ENCODE data around the gene ANKS1A.

ANKS1A gene

DNA sequence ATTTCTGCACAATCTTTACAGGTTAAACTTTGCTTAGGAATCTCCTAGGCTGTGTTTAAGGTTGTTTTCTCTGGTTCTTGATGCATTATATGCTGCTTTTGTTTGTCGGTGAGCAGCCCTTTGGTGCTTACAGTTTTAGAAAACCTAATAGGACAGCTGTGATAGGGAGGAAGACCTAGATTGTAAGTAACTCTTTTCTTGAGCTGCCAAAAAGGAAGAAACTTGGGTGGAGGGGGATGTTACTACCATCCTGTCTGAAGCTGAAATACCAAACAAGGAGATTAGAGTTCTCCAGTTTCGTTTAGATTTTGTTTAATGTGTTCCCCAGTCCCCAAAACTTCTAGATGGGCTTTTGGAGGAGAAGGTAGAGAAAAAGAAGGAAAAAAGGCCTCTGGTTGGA lies 72.0 kb downstream of the ANKS1A start:
- Histone ChIP-seq H3K4me3 (ENCODE audit: low read depth, low read length) (no peak overlapping the region), H3K4me1 (ENCODE audit: control insufficient read depth, insufficient read depth, low read length) (peaks cover 14% of the 10 kb centered on the region), H3K27ac (ENCODE audit: extremely low read depth, low read depth, low read length) (no peak overlapping the region), H3K9me3 (ENCODE audit: control insufficient read depth, insufficient read depth, low read depth, low read length) (no peaks in the 10 kb centered on the region), H3K36me3 (ENCODE audit: control insufficient read depth in 2 of 2, insufficient read depth in 1 of 2, low read length in 2 of 2) (no peaks in the 10 kb centered on the region; a peak in 1 of 3 replicates)
- TF ChIP-seq ZNF621 (tag by site-specific recombination; IDR thresholded peaks at IDR 0.05) (no peak), ZBTB7A (tag by site-specific recombination; IDR thresholded peaks at IDR 0.05; ENCODE audit: low read depth) (no peak), ZNF366 (tag by site-specific recombination; conservative IDR thresholded peaks at IDR 0.05) (no peak), ZNF138 (tag by site-specific recombination; IDR thresholded peaks at IDR 0.05; ENCODE audit: borderline replicate concordance) (no peak), ZNF510 (tag by site-specific recombination; IDR thresholded peaks at IDR 0.05; ENCODE audit: insufficient replicate concordance) (no peak), ZNF768 (tag by site-specific recombination; IDR thresholded peaks at IDR 0.05) (no peak)
- TF ChIP-seq, protein P1, sequence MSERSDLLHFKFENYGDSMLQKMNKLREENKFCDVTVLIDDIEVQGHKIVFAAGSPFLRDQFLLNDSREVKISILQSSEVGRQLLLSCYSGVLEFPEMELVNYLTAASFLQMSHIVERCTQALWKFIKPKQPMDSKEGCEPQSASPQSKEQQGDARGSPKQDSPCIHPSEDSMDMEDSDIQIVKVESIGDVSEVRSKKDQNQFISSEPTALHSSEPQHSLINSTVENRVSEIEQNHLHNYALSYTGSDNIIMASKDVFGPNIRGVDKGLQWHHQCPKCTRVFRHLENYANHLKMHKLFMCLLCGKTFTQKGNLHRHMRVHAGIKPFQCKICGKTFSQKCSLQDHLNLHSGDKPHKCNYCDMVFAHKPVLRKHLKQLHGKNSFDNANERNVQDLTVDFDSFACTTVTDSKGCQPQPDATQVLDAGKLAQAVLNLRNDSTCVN (tag by site-specific recombination; optimal IDR thresholded peaks at IDR 0.05): no peak
- ChIA-PET POLR2A (no interaction called here), CTCF (interaction anchor here (1.8 kb wide), 1 partner anchor 179 kb away, joined by 4 read pairs; no protein-coding TSS in a partner anchor)

DNA sequence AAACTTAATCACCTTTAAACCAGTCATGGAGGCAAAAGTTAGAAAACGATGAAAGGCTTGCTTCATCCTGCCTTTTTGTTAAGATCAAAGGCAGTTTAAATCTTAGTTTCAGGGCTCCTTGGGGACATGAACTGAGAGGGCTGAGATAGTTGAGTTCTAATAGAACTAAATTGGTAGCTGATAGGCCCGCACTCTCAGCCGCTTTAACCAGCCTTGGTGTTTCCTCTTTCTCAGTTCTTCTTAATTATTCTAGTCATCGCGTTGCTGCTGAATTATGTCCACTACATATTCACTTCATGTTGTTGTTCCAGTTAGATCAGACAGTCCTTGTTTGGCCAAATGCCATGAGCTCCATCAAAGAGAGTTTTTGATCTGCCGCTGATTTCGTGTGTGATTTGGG lies 72.5 kb downstream of the ANKS1A start:
- no peaks in the 10 kb centered on the region; a peak in 1 of 3 replicates for H3K36me3 ChIP-seq (ENCODE audit: control insufficient read depth in 2 of 2, insufficient read depth in 1 of 2, low read length in 2 of 2)
- TF ChIP-seq, protein P2, sequence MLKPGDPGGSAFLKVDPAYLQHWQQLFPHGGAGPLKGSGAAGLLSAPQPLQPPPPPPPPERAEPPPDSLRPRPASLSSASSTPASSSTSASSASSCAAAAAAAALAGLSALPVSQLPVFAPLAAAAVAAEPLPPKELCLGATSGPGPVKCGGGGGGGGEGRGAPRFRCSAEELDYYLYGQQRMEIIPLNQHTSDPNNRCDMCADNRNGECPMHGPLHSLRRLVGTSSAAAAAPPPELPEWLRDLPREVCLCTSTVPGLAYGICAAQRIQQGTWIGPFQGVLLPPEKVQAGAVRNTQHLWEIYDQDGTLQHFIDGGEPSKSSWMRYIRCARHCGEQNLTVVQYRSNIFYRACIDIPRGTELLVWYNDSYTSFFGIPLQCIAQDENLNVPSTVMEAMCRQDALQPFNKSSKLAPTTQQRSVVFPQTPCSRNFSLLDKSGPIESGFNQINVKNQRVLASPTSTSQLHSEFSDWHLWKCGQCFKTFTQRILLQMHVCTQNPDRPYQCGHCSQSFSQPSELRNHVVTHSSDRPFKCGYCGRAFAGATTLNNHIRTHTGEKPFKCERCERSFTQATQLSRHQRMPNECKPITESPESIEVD (tag by site-specific recombination; IDR thresholded peaks at IDR 0.05): 0 out of 2 replicates have a peak, but pooled peaks have one; percentile 22
- TF ChIP-seq, protein P3, sequence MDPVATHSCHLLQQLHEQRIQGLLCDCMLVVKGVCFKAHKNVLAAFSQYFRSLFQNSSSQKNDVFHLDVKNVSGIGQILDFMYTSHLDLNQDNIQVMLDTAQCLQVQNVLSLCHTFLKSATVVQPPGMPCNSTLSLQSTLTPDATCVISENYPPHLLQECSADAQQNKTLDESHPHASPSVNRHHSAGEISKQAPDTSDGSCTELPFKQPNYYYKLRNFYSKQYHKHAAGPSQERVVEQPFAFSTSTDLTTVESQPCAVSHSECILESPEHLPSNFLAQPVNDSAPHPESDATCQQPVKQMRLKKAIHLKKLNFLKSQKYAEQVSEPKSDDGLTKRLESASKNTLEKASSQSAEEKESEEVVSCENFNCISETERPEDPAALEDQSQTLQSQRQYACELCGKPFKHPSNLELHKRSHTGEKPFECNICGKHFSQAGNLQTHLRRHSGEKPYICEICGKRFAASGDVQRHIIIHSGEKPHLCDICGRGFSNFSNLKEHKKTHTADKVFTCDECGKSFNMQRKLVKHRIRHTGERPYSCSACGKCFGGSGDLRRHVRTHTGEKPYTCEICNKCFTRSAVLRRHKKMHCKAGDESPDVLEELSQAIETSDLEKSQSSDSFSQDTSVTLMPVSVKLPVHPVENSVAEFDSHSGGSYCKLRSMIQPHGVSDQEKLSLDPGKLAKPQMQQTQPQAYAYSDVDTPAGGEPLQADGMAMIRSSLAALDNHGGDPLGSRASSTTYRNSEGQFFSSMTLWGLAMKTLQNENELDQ (tag by site-specific recombination; IDR thresholded peaks at IDR 0.05; ENCODE audit: low read depth): no peak
- TF ChIP-seq, protein P4, sequence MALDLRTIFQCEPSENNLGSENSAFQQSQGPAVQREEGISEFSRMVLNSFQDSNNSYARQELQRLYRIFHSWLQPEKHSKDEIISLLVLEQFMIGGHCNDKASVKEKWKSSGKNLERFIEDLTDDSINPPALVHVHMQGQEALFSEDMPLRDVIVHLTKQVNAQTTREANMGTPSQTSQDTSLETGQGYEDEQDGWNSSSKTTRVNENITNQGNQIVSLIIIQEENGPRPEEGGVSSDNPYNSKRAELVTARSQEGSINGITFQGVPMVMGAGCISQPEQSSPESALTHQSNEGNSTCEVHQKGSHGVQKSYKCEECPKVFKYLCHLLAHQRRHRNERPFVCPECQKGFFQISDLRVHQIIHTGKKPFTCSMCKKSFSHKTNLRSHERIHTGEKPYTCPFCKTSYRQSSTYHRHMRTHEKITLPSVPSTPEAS (tag by site-specific recombination; IDR thresholded peaks at IDR 0.05): no peak
- no peak for TF ChIP-seq ZNF112 (tag by site-specific recombination; IDR thresholded peaks at IDR 0.05)
- TF ChIP-seq ZBTB17 (tag by site-specific recombination; IDR thresholded peaks at IDR 0.05): 0 out of 2 replicates have a peak, but pooled peaks have one; percentile 15
- TF ChIP-seq, protein P5, sequence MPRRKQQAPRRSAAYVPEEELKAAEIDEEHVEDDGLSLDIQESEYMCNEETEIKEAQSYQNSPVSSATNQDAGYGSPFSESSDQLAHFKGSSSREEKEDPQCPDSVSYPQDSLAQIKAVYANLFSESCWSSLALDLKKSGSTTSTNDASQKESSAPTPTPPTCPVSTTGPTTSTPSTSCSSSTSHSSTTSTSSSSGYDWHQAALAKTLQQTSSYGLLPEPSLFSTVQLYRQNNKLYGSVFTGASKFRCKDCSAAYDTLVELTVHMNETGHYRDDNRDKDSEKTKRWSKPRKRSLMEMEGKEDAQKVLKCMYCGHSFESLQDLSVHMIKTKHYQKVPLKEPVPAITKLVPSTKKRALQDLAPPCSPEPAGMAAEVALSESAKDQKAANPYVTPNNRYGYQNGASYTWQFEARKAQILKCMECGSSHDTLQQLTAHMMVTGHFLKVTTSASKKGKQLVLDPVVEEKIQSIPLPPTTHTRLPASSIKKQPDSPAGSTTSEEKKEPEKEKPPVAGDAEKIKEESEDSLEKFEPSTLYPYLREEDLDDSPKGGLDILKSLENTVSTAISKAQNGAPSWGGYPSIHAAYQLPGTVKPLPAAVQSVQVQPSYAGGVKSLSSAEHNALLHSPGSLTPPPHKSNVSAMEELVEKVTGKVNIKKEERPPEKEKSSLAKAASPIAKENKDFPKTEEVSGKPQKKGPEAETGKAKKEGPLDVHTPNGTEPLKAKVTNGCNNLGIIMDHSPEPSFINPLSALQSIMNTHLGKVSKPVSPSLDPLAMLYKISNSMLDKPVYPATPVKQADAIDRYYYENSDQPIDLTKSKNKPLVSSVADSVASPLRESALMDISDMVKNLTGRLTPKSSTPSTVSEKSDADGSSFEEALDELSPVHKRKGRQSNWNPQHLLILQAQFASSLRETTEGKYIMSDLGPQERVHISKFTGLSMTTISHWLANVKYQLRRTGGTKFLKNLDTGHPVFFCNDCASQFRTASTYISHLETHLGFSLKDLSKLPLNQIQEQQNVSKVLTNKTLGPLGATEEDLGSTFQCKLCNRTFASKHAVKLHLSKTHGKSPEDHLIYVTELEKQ (tag by site-specific recombination; IDR thresholded peaks at IDR 0.05; ENCODE audit: borderline replicate concordance): no peak
- no peaks in the 10 kb centered on the region for H3K9me3 ChIP-seq (ENCODE audit: control insufficient read depth, insufficient read depth, low read depth, low read length)
- CTCF ChIA-PET: interaction anchor here (0.6 to 1.8 kb wide), 5 partner anchors 12 to 201 kb away, joined by 3 to 9 read pairs (median 4); no protein-coding TSS in a partner anchor
- peaks cover 14% of the 10 kb centered on the region for H3K4me1 ChIP-seq (ENCODE audit: control insufficient read depth, insufficient read depth, low read length)
- POLR2A ChIA-PET: no interaction called here
- no peak overlapping the region for H3K27ac ChIP-seq (ENCODE audit: extremely low read depth, low read depth, low read length)
- no peak overlapping the region for H3K4me3 ChIP-seq (ENCODE audit: low read depth, low read length)

Measured in HEK293 (cell line).